ENCODE data around the gene MRPS6.

- TF ChIP-seq, protein P1, sequence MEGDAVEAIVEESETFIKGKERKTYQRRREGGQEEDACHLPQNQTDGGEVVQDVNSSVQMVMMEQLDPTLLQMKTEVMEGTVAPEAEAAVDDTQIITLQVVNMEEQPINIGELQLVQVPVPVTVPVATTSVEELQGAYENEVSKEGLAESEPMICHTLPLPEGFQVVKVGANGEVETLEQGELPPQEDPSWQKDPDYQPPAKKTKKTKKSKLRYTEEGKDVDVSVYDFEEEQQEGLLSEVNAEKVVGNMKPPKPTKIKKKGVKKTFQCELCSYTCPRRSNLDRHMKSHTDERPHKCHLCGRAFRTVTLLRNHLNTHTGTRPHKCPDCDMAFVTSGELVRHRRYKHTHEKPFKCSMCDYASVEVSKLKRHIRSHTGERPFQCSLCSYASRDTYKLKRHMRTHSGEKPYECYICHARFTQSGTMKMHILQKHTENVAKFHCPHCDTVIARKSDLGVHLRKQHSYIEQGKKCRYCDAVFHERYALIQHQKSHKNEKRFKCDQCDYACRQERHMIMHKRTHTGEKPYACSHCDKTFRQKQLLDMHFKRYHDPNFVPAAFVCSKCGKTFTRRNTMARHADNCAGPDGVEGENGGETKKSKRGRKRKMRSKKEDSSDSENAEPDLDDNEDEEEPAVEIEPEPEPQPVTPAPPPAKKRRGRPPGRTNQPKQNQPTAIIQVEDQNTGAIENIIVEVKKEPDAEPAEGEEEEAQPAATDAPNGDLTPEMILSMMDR (IDR thresholded peaks at IDR 0.05), result no peak
- no peak for TF ChIP-seq POLR2A (IDR thresholded peaks at IDR 0.05)
Measured at GRCh38 chr21:34183331-34183928, 110.1 kb downstream of the MRPS6 start.
